Activated CD8-positive, alpha-beta memory T cell treated with anti-CD3 and anti-CD28 coated beads, Interleukin-2, amount 50 U/mL, for 48 hours (primary cell): Measurements from ENCODE around the gene KIRREL1.

Source experiments
- DNase-seq: peaks from one replicate; pipeline ENCODE4 v3.0.0-alpha.2; 2020

KIRREL1 gene

DNA sequence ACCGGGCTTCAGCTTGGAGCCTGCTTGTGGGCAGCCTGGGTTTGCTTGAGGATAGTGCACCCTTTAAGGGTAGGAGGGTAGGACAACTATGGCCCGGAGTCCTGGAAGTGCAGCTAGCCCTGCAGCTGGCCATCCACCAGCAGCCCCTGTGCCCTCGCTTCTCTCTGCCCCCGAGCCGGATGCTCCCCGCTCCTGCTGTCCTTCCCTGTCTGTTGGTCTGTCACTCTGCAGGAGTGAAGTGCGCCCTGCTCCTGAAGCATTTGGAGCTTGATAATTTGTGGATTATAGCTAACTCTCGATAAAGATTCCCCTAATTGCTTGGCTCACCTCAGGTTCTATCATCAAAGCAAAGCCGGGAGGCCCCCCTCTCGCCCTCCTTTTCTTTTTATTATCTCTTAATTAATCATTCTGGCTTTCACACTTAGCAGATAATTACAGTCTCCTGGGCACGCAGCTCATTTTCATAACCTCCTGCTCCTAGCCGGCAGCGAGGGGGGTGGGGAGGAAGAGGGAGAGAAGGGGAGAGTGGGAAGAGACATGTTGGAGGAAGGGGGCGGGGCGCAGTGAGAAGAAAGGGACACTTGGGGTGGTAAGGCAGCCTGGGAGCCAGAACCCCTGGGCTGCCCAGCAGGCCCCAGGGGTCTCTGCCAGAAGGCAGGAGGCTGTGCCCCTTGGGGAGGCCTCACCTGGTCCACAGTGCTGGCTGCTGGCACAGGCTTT, 14.4 kb downstream of the KIRREL1 start:
- no peak for DNase-seq

DNA sequence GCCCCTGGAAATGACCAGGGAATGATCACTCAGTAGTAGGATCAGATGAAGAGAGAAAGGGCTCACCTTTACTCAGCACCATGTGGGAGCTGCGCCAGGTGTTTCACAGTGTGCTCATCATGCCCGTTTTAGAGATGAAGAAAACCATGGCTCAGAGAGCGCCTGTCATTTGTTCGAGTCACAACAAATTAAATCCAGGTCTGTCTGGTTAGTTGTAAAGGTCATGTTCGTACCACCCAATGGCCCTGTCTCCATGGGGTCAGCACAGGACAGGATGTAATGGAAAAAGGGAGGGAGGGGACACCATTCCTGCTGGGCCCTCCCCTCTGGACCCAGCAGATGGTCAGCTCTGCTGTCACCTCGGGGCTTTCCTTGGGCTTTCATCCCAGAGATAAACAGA, 15.2 kb downstream of the KIRREL1 start:
- DNase-seq = no peak

GRCh38 chr1:158011714-158012113, 18.3 kb downstream of the KIRREL1 start:
- no peak for DNase-seq

- no peak for DNase-seq
These were observed 20.6 kb downstream of the KIRREL1 start for GRCh38 chr1:158013840-158014730.

- DNase-seq = no peak
These were observed 21.4 kb downstream of the KIRREL1 start for GRCh38 chr1:158014731-158015320.

DNA sequence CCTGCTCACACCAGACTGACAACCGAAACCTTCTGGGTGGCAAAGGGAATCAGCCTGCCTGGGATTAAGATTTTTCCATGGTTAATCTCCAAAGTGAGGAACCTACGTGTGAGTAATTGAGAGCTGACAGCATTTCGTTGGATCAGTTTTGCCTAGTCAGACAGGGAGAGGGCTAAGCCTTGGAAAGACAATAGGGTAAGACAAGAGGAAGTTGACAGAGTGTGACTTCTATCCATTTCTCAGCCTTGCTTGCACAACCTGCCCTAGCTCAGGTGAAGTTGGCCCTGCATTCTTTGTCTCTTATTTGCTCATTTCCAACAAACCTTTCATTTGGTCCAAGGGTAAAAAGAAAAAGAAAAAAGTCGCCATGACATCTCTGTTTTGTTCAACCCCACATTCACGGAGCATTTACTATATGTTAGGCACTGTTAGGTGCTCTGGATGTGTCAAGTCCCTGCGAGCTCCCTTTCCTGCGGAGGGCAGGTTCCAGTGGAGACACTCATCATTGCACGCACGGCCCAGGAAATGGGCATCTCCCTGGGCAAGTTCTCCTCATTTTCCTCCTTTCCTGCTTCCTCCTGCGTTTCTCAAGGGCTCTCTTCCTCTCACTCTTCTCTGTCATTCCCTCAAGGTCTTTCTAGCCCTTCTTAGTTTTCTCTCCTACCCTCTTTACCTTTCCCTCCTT, 23.3 kb downstream of the KIRREL1 start:
- no peak for DNase-seq

GRCh38 chr1:158017800-158018595, 24.6 kb downstream of the KIRREL1 start:
- no peak for DNase-seq

- no peak for DNase-seq
These were observed 25.9 kb downstream of the KIRREL1 start for GRCh38 chr1:158019171-158019868.

DNA sequence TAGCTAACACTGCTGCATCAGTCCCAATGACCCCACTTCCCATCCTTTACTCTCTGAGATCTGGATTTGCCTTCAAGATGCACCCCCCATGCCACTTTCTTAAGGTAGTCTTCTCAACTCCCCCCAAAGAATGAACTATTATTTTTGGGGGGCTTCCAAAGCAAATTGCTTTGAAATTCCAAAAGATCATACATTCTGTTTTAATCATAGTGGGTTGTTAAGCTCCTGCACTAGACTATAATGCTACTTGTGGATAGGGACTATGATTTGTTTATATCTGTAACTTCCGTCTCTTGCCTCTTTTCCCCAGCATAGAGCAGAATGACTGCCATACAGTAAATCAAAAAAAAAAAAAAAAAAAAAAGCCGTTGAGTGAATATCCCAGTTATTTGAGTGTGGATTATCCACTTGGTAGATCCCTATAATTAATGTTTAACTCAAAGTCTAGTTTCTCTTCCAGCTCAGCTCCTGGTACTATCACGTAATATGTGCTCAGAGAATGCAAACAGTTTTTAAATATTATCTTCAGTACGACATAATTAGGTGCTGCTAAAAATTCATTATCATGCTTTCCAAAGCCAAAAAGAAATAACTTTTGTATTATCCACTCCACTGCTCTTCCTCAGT, 26.9 kb downstream of the KIRREL1 start:
- DNase-seq = no peak

GRCh38 chr1:158020886-158021620, 27.6 kb downstream of the KIRREL1 start:
- DNase-seq = no peak

GRCh38 chr1:158021721-158022120, 28.3 kb downstream of the KIRREL1 start:
- no peak for DNase-seq

- DNase-seq = no peak
These were observed 29.3 kb downstream of the KIRREL1 start for GRCh38 chr1:158022554-158023312.

- no peak for DNase-seq
These were observed 31.3 kb downstream of the KIRREL1 start for GRCh38 chr1:158024737-158025136.

DNA sequence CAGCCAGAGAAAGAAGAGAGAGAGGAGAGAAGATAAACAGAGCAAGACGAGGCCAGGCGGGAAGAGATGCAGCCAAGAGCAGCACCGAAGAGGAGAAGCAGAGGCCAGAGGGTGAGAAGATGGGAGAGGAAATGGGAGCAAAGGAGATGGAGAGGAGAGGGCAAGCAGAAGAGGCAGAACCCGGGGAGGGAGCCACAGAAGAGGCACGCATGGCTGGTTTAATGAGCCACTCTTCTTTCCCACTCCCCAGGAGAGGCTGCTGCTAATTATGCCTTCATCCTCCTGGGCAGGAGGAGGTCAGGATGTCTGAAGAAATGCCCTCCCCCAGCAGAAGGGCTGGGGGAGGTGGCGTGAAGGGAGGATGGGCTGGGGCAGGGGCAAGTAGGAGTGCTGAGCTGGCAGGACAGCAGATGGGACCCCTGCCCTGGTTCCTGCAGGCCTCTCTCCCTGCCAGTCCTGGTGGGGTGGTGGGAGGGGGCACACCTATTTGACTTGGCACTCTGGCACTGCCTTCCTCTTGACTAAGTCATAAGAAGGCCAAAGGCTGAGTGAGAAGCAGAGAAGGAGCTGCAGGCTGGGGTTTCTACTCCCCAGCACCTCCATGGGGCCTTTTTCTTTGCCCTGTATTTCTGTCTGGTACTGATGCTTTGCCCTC, 32.3 kb downstream of the KIRREL1 start:
- no peak for DNase-seq

DNA sequence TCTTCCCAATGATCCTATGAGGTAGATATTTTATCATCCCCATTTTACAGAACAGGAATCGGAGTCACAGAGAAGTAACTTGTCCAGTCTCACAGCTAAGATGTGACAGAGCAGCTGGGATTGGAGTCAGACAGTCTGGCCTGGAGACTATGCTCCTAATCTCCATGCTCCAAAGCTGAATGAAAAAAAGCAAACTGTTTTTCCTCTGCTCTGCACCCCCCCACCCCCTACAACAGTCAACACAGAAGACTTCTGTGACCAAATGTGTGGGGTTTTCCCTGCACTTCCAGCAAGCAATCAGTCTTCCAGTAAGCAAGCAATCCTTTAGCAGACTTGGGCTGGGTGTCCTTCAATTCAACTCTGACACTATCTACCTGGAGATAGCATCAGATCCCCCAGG, 33.2 kb downstream of the KIRREL1 start:
- DNase-seq = no peak

- DNase-seq = no peak
These were observed 34.1 kb downstream of the KIRREL1 start for GRCh38 chr1:158027508-158027907.

- no peak for DNase-seq
These were observed 35.5 kb downstream of the KIRREL1 start for GRCh38 chr1:158028969-158029368.

DNA sequence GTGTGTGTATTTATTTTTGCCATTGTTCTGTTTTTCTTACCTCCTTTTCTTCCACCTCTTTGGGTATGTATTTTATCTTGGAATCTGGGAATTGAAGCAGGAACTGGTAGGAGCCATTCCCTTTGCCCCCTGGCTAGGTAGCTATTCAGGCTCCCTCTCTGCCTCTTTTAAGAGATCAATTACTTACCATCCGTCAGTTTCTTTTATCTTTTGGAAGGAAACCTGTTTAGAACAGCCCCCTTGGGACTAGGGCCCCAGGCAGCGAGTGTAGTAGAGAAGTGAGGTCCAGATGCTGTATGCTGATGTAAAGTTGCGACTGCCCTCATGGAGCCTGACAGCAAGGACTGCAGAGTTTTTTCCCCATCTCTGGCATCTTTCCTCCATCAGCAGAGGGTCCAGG, 41.6 kb downstream of the KIRREL1 start:
- DNase-seq = no peak

DNA sequence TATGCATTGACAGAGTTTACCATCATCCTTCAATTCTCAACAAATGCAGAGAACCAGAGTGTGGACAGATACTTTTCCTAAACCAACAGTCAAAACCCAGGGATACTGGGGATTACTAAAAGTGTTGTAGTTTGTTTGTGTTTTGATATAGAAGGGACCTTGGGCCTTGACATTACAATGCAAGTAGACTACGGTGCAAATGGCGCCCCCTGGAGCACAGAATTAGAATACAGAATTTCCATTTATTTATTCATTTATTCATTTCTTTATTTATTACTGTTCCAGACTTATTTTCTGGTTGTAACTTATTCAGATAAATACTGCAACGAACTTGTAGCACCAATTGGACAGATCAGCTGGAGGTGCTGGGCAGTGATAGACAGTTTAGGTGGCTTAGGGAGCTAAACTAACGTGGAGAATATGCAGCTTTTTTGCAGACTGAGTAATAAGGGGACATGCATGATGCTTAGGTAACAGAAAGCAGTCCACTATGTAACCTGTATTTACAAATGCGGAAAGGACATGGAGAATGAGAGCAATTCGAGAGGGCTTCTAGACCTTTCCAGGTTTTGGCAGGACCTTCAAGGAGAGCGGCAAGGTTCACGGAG, 42.6 kb downstream of the KIRREL1 start:
- peak; percentile 52 for DNase-seq
